UCSD-AML1 (cell line): ENCODE data around the gene CPE.

Source experiments
- DNase-seq: peaks from one replicate; lab custom pipeline; 2025; ENCODE audit not compliant: unreplicated experiment; lab: John Stamatoyannopoulos, UW

Gene CPE

GRCh38 chr4:165364452-165365080, 14.2 kb upstream of the CPE start:
- DNase-seq: no peak

- no peak for DNase-seq
These were observed 11.8 kb upstream of the CPE start for GRCh38 chr4:165367040-165367439.

GRCh38 chr4:165368114-165368513, 10.7 kb upstream of the CPE start:
- no peak for DNase-seq

GRCh38 chr4:165368567-165368966, 10.2 kb upstream of the CPE start:
- no peak for DNase-seq

GRCh38 chr4:165369522-165369921, 9.3 kb upstream of the CPE start:
- no peak for DNase-seq

- no peak for DNase-seq
These were observed 8.3 kb upstream of the CPE start for GRCh38 chr4:165370530-165370929.

GRCh38 chr4:165375465-165375864, 3.3 kb upstream of the CPE start:
- no peak for DNase-seq

- DNase-seq: no peak
These were observed 437 bp upstream of the CPE start for GRCh38 chr4:165378398-165378744.

- no peak for DNase-seq
These were observed 863 bp downstream of the CPE start for GRCh38 chr4:165379678-165380064.

- DNase-seq: no peak
These were observed 2.0 kb downstream of the CPE start for GRCh38 chr4:165380805-165381204.

- no peak for DNase-seq
These were observed 3.1 kb downstream of the CPE start for GRCh38 chr4:165381821-165382373.

GRCh38 chr4:165382640-165383039, 3.8 kb downstream of the CPE start:
- DNase-seq: no peak

- no peak for DNase-seq
These were observed 4.8 kb downstream of the CPE start for GRCh38 chr4:165383591-165384073.

GRCh38 chr4:165384186-165384585, 5.4 kb downstream of the CPE start:
- no peak for DNase-seq

- DNase-seq: no peak
These were observed 5.8 kb downstream of the CPE start for GRCh38 chr4:165384598-165384997.

GRCh38 chr4:165385126-165385525, 6.3 kb downstream of the CPE start:
- DNase-seq: no peak

GRCh38 chr4:165386328-165386727, 7.5 kb downstream of the CPE start:
- DNase-seq: no peak

- DNase-seq: no peak
These were observed 9.9 kb downstream of the CPE start for GRCh38 chr4:165388756-165389155.

- no peak for DNase-seq
These were observed 14.2 kb downstream of the CPE start for GRCh38 chr4:165393051-165393450.

- DNase-seq: no peak
These were observed 14.9 kb downstream of the CPE start for GRCh38 chr4:165393704-165394103.

GRCh38 chr4:165394275-165394674, 15.5 kb downstream of the CPE start:
- DNase-seq: no peak

GRCh38 chr4:165398570-165398969, 19.8 kb downstream of the CPE start:
- no peak for DNase-seq

- no peak for DNase-seq
These were observed 23.6 kb downstream of the CPE start for GRCh38 chr4:165402375-165402774.
